ENCODE measurements around the gene MYO18B.

Gene MYO18B

DNA sequence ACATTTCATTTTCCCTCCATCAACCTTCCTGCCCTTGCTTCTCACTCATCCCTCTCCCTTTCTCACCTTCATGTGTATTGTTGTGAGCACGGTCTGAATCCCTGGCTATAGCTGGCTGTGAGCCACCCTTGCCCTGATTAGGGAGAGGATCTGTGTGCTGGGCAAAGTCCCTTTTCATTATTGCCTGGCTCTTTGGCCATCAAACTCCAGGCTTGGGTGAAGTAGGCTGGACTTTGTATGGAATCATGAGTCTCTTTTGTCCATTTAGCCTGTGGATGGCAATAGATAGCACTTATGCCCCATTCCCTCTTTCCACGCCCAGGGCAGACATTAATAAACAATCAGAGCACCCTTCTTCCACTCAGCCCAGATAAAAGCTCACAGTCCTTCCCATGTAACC, 6.7 kb downstream of the MYO18B start:
- H3K27me3 ChIP-seq (ENCODE audit: low read length) = no peaks in the 10 kb centered on the region
- H3K9me2 ChIP-seq (replicated peaks; ENCODE audit: insufficient read depth, low read length) = no peaks in the 10 kb centered on the region
- H3K4me3 ChIP-seq (ENCODE audit: insufficient read depth, low read length, poor library complexity, severe bottlenecking) = no peak overlapping the region
- H3K36me3 ChIP-seq (ENCODE audit: low read length) = no peaks in the 10 kb centered on the region
- no peak overlapping the region for H3K4me2 ChIP-seq (ENCODE audit: low read depth, low read length, poor library complexity, severe bottlenecking)
- no peak overlapping the region for H2AFZ ChIP-seq (ENCODE audit: low read depth, low read length, severe bottlenecking)
- H3K79me2 ChIP-seq (ENCODE audit: insufficient read depth, low read length) = no peaks in the 10 kb centered on the region
- no peak overlapping the region for H3K27ac ChIP-seq (ENCODE audit: low read depth, low read length)
- no peaks in the 10 kb centered on the region for H4K20me1 ChIP-seq (ENCODE audit: low read depth, low read length)
- no peaks in the 10 kb centered on the region for H3K9me3 ChIP-seq (ENCODE audit: insufficient read depth, low read length)
- no peaks in the 10 kb centered on the region for H3F3A ChIP-seq (ENCODE audit: insufficient read depth)
- H3K9ac ChIP-seq (ENCODE audit: low read length) = no peak overlapping the region
- no peak for TF ChIP-seq EZH2phosphoT487 (conservative IDR thresholded peaks at IDR 0.05; ENCODE audit: low read length)
- TF ChIP-seq, protein P1, sequence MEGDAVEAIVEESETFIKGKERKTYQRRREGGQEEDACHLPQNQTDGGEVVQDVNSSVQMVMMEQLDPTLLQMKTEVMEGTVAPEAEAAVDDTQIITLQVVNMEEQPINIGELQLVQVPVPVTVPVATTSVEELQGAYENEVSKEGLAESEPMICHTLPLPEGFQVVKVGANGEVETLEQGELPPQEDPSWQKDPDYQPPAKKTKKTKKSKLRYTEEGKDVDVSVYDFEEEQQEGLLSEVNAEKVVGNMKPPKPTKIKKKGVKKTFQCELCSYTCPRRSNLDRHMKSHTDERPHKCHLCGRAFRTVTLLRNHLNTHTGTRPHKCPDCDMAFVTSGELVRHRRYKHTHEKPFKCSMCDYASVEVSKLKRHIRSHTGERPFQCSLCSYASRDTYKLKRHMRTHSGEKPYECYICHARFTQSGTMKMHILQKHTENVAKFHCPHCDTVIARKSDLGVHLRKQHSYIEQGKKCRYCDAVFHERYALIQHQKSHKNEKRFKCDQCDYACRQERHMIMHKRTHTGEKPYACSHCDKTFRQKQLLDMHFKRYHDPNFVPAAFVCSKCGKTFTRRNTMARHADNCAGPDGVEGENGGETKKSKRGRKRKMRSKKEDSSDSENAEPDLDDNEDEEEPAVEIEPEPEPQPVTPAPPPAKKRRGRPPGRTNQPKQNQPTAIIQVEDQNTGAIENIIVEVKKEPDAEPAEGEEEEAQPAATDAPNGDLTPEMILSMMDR (IDR thresholded peaks at IDR 0.05; ENCODE audit: insufficient read depth, low read length, poor library complexity, severe bottlenecking) = no peak

DNA sequence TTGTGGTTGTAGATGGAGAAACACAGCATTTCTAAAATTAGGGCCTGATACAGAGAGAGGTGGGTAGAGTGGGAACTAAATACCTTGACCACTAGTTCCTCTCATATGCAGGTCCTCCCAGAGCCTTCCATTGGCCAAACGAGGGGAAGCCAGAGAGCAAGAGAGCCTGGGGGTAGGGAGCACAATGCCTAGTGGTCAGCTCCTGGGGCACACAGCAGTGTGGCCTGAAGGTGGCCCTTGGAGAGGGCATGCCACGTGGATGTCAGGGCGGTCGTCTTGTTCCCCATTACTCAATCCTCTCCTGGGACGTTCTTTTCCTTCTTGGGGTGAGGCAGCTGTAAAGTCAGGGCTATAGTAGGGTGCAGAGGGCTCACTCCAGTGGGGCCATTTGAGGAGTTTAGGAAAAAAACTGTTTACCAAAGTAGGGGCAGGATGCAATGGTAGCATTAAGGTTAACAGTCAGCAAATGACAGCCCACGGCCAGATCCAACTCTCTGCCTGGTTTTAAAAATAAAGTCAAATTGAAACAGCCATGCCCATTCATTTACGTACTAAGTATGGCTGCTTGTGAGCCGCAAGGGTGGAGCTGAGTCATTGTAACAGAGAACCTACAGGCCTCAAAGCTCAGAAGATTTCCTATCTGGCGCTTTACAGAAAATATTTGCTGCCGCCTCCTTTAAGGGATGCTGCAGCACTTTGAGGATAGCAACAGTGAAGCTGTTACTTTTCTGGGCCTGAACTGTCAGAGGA, 7.6 kb downstream of the MYO18B start:
- Histone ChIP-seq H4K20me1 (ENCODE audit: low read depth, low read length) (no peaks in the 10 kb centered on the region), H3K9ac (ENCODE audit: low read length) (no peak overlapping the region), H3F3A (ENCODE audit: insufficient read depth) (no peaks in the 10 kb centered on the region), H3K27ac (ENCODE audit: low read depth, low read length) (no peak overlapping the region), H3K79me2 (ENCODE audit: insufficient read depth, low read length) (no peaks in the 10 kb centered on the region), H3K4me3 (ENCODE audit: insufficient read depth, low read length, poor library complexity, severe bottlenecking) (no peak overlapping the region), H3K9me3 (ENCODE audit: insufficient read depth, low read length) (no peaks in the 10 kb centered on the region), H3K9me2 (replicated peaks; ENCODE audit: insufficient read depth, low read length) (no peaks in the 10 kb centered on the region), H2AFZ (ENCODE audit: low read depth, low read length, severe bottlenecking) (no peak overlapping the region), H3K36me3 (ENCODE audit: low read length) (no peaks in the 10 kb centered on the region), H3K27me3 (ENCODE audit: low read length) (no peaks in the 10 kb centered on the region), H3K4me2 (ENCODE audit: low read depth, low read length, poor library complexity, severe bottlenecking) (no peak overlapping the region)
- no peak for TF ChIP-seq EZH2phosphoT487 (conservative IDR thresholded peaks at IDR 0.05; ENCODE audit: low read length)
- TF ChIP-seq, protein P1 (IDR thresholded peaks at IDR 0.05; ENCODE audit: insufficient read depth, low read length, poor library complexity, severe bottlenecking) = no peak

DNA sequence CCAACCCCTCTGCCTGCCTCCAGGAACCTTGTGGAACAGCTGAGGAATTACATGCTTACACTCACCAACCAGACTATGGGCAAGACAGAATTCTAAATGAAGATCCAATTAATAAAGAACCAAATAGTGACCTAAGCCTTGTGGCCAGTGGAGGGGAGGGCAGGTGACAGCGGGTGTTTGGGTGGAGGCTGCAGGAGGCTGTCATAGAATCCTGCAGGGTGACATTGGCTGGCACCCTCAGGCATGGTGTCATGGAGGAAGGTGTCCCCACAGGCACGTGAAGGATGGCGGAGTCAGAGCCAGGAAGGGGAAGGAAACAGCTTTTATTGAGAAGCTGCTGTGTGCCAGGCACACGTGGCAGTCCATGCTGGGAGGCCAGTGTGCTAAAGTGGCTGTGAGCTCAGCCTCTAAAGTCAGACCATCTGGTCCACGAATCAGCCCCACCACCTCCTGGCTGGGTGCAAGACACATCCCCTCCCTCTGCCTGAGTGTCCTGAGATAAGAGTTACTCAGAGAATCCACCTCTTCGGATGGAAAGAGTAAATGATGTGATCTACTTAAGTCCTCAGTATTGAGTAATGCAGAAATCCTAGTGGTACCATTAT, 8.7 kb downstream of the MYO18B start:
- Histone ChIP-seq H3K4me2 (ENCODE audit: low read depth, low read length, poor library complexity, severe bottlenecking) (no peak overlapping the region), H3F3A (ENCODE audit: insufficient read depth) (no peaks in the 10 kb centered on the region), H3K79me2 (ENCODE audit: insufficient read depth, low read length) (no peaks in the 10 kb centered on the region), H3K27me3 (ENCODE audit: low read length) (no peaks in the 10 kb centered on the region), H3K27ac (ENCODE audit: low read depth, low read length) (no peak overlapping the region), H4K20me1 (ENCODE audit: low read depth, low read length) (no peaks in the 10 kb centered on the region), H3K9me2 (replicated peaks; ENCODE audit: insufficient read depth, low read length) (no peaks in the 10 kb centered on the region), H3K9ac (ENCODE audit: low read length) (no peak overlapping the region), H2AFZ (ENCODE audit: low read depth, low read length, severe bottlenecking) (no peak overlapping the region), H3K9me3 (ENCODE audit: insufficient read depth, low read length) (no peaks in the 10 kb centered on the region), H3K36me3 (ENCODE audit: low read length) (no peaks in the 10 kb centered on the region), H3K4me3 (ENCODE audit: insufficient read depth, low read length, poor library complexity, severe bottlenecking) (no peak overlapping the region)
- TF ChIP-seq EZH2phosphoT487 (conservative IDR thresholded peaks at IDR 0.05; ENCODE audit: low read length) = no peak
- TF ChIP-seq, protein P1 (IDR thresholded peaks at IDR 0.05; ENCODE audit: insufficient read depth, low read length, poor library complexity, severe bottlenecking) = no peak

All from SU-DHL-6 (cell line).